ENCODE results near the gene LGMN. TPM values are rescaled to one million over a fixed set of nuclear protein-coding genes. Genes with fewer than 3 reads are reported as not detected.
A peak's percentile ranks its signal among the peaks of the same experiment; 100 is the strongest.
"Not testable (repeated sequence)": the region's sequence is repeated elsewhere in the genome, so short reads cannot be mapped to it uniquely, and the experiment has no call there.

Gene LGMN
- total and polyA plus RNA-seq, 4 donors: 56.2 to 192 (median 62.4) TPM

- Histone ChIP-seq H3K4me3 (ENCODE audit: low read depth in 1 of 3, low read length in 3 of 3) (no peak overlapping the region), H3K36me3 (ENCODE audit: control insufficient read depth in 4 of 4, insufficient read depth in 3 of 4, low read depth in 1 of 4, low read length in 3 of 4) (peaks cover 9 to 46% (median 17%) of the 10 kb centered on the region in 4 donors), H3K9ac (ENCODE audit: low read depth in 1 of 2, low read length in 2 of 2) (no peak overlapping the region), H3K4me1 (ENCODE audit: control insufficient read depth in 4 of 4, insufficient read depth in 4 of 4, low read length in 3 of 4) (no peaks in the 10 kb centered on the region), H3K9me3 (ENCODE audit: control insufficient read depth in 4 of 4, low read length in 3 of 4) (no peaks in the 10 kb centered on the region), H3K27me3 (ENCODE audit: control insufficient read depth in 4 of 4, insufficient read depth in 4 of 4, low read length in 3 of 4) (no peaks in the 10 kb centered on the region), H3K27ac (ENCODE audit: low read depth in 1 of 2, low read length in 2 of 2) (no peak overlapping the region)
- TF ChIP-seq JUND (IDR thresholded peaks at IDR 0.05) (no peak), FOXA1 (IDR thresholded peaks at IDR 0.05) (no peak), YY1 (IDR thresholded peaks at IDR 0.05) (no peak), HNF4A (conservative IDR thresholded peaks at IDR 0.05) (no peak), FOXA2 (IDR thresholded peaks at IDR 0.05) (no peak), RAD21 (IDR thresholded peaks at IDR 0.05) (peak; percentile 88 to 93), CTCF (IDR thresholded peaks at IDR 0.05; ENCODE audit: low read depth, low read length, missing input control) (peak; percentile 92)
- 36% methylated on average over 13 of the region's 13 CpGs for WGBS
- peak; percentile 72 for DNase-seq (ENCODE audit: low spot score)
Observed at GRCh38 chr14:92680781-92681650, 67.4 kb downstream of the LGMN start.

GRCh38 chr14:92680330-92680729, 68.1 kb downstream of the LGMN start:
- not testable (repeated sequence) for H3K9ac ChIP-seq (ENCODE audit: low read depth in 1 of 2, low read length in 2 of 2); H3K9me3 ChIP-seq (ENCODE audit: control insufficient read depth in 4 of 4, low read length in 3 of 4); H3K27ac ChIP-seq (ENCODE audit: low read depth in 1 of 2, low read length in 2 of 2); DNase-seq (ENCODE audit: low spot score); H3K27me3 ChIP-seq (ENCODE audit: control insufficient read depth in 4 of 4, insufficient read depth in 4 of 4, low read length in 3 of 4); H3K4me1 ChIP-seq (ENCODE audit: control insufficient read depth in 4 of 4, insufficient read depth in 4 of 4, low read length in 3 of 4); H3K4me3 ChIP-seq (ENCODE audit: low read depth in 1 of 3, low read length in 3 of 3)
- peaks cover 10 to 48% (median 17%) of the 10 kb centered on the region in 4 donors for H3K36me3 ChIP-seq (ENCODE audit: control insufficient read depth in 4 of 4, insufficient read depth in 3 of 4, low read depth in 1 of 4, low read length in 3 of 4)
- 83% methylated on average over 3 of the region's 4 CpGs for WGBS

GRCh38 chr14:92679246-92679645, 69.2 kb downstream of the LGMN start:
- H3K4me3 ChIP-seq (ENCODE audit: low read depth in 1 of 3, low read length in 3 of 3): no peak overlapping the region
- no peak for DNase-seq (ENCODE audit: low spot score)
- no peaks in the 10 kb centered on the region for H3K27me3 ChIP-seq (ENCODE audit: control insufficient read depth in 4 of 4, insufficient read depth in 4 of 4, low read length in 3 of 4)
- H3K36me3 ChIP-seq (ENCODE audit: control insufficient read depth in 4 of 4, insufficient read depth in 3 of 4, low read depth in 1 of 4, low read length in 3 of 4): peaks cover 10 to 49% (median 18%) of the 10 kb centered on the region in 4 donors
- no peak overlapping the region for H3K9ac ChIP-seq (ENCODE audit: low read depth in 1 of 2, low read length in 2 of 2)
- H3K27ac ChIP-seq (ENCODE audit: low read depth in 1 of 2, low read length in 2 of 2): no peak overlapping the region
- no peaks in the 10 kb centered on the region for H3K9me3 ChIP-seq (ENCODE audit: control insufficient read depth in 4 of 4, low read length in 3 of 4)
- WGBS: 97% methylated on average over 4 of the region's 4 CpGs
- no peaks in the 10 kb centered on the region for H3K4me1 ChIP-seq (ENCODE audit: control insufficient read depth in 4 of 4, insufficient read depth in 4 of 4, low read length in 3 of 4)
- TF ChIP-seq RAD21 (IDR thresholded peaks at IDR 0.05): no peak
- no peak for TF ChIP-seq HNF4G (IDR thresholded peaks at IDR 0.05)
- no peak for TF ChIP-seq NR2F2 (IDR thresholded peaks at IDR 0.05)
- no peak for TF ChIP-seq YY1 (IDR thresholded peaks at IDR 0.05)
- no peak for TF ChIP-seq ZBTB33 (IDR thresholded peaks at IDR 0.05)
- no peak for TF ChIP-seq HNF4A (conservative IDR thresholded peaks at IDR 0.05)
- no peak for TF ChIP-seq TAF1 (conservative IDR thresholded peaks at IDR 0.05)
- no peak for TF ChIP-seq RXRA (IDR thresholded peaks at IDR 0.05)
- no peak for TF ChIP-seq ATF3 (IDR thresholded peaks at IDR 0.05)
- TF ChIP-seq MAX (IDR thresholded peaks at IDR 0.05): no peak
- no peak for TF ChIP-seq SP1 (IDR thresholded peaks at IDR 0.05)
- no peak for TF ChIP-seq FOXA2 (IDR thresholded peaks at IDR 0.05)
- TF ChIP-seq GABPA (IDR thresholded peaks at IDR 0.05 in 1 of 2, conservative IDR thresholded peaks at IDR 0.05 in 1 of 2): no peak
- TF ChIP-seq CTCF (IDR thresholded peaks at IDR 0.05; ENCODE audit: low read depth, low read length, missing input control): no peak
- no peak for TF ChIP-seq REST (IDR thresholded peaks at IDR 0.05)
